AG08395 (cell line): ENCODE results near the gene EHD3.

Experiments used
- DNase-seq: peaks from one replicate; pipeline ENCODE4 v3.0.0; 2012; ENCODE audit warnings: mixed read lengths, low spot score

Gene EHD3

DNA sequence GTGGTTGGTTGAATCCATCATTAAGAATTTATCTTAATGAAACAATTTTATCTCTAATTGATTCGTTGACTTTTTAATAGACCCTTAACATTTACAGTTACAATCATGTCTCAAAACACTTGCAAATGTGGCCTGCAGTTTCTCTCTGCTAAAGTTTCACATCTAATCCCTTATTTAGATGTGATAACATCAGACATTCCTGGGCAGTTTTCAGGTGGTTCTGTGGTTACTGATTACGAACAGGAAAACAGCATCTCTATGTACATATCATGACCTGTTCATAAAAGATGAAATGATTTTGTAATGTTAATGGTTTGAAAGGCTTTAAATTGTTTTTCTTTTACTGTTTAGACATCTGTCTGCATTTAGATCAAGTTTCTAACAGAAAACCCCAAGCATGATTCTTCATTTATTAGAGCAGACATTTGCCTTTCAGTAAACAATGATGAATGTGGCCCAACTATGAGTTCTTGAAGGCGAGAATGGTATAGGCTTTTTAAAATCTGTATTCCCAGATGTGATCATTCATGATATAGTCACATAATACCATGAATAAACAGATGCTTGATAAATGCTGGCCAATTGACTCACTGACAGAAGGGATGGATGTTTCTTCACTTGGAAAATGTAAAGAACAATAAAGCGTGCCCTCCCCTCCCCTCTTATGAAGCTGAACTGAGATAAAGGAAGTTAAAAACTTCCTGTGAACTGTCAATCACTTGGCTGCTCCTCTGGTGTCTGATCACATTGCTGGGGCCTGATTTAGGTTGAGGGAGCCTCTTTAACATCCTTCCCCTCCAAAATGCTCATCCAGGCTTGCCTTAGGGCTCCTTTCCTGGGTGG lies 20.1 kb upstream of the EHD3 start:
- DNase-seq: no peak

DNA sequence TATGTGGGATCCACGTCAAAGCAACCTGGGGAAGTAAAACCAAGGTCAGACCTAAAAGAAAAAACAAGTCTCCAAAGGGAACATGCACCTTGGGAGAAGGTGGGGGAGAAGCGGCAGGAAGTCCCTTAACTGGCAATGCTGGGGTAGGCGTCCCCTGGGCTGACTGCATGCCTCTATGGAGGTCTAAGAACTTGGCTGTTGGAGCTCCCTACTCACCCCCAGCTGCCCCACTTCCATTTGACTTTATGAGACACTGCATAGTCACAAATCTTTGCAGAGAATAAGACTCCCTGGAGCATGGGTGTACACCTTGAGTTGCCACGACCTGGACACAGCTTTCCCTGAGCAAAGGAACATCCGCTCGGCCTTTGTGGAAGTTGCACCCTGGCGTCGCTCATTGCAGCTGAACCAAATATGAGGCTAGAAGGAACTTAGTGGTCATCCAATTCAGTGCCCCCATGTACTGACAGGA lies 19.5 kb upstream of the EHD3 start:
- DNase-seq: no peak

- DNase-seq: no peak
Observed at GRCh38 chr2:31216734-31217133, 17.2 kb upstream of the EHD3 start.

DNA sequence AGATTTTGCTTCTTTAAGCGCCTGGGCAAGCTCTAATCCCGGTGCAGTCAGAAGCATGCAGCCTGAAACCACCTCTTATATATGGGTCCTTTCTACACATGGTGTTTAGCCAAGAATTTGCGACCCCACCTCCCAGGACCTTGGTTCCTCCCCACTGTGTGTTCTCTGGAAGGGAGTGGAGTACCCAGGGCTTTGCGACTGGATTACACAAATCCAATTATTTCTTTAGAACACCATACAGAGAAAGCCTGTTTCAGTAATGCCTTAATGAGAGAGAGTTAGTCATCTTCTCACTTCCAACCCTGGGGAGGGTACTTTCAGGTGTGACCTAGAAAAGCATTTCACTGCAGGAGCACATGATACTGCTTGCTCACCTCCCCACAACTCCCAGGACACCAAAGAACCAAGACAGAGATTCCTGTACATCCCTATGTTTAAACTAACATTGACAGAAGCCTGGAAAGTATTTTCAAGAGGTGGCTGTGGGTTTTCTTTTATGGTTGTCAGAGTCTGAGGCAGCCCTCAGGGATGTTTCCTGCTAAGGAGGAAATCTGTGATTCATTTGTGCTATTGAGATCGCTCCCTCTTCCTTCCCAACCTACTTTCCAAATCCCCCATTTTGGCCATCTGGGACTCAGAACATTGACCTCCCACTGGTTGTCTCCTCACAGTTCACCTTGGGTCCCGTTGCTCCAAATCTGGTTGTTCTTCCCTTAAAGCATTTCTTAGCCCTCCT lies 16.3 kb upstream of the EHD3 start, which contains the start of gene CAPN14:
CAPN14 (minus strand) TSS at position 51 of the 736 bp plus-strand sequence. CDS start 12,068 bp downstream, outside the sequence.
- DNase-seq: no peak

DNA sequence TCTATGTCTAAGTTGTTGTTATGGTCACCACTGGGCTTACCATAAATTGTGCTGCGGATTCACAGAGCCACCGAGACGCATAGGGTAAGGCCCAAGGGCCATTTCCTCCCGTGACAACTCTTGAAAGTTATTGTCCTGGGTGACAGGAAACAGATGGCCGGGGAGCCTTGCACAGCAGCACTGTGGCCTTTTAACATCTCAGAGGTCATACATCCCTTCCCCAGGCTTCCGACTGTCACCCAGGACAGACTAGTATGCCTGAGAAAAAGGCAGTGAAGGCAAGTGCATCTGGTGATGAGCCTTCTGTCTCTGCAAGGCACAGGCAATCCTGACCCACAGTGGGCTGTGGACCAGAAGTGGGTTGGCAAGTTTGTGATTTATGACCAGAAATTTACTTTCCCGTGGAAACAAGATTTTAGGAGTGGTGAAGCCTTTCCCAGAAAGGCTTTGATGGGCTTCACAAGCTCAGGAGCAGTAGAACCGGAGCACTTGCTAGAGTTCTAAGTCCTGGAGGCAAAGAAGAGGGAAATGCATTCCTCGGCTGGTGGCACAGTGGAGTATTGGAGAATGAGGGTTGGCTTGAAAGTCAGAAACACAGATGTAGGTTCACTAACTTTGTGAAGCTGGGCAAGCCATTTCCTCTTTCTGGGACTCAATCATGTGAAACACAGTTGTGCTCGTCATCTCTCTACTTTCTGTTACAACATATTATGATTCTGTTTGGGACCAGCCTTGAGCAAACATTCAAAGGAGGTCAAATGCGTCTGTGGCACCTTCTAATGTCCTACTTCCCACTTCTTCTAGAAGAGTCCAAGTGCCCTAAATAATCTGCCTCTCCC lies 14.6 kb upstream of the EHD3 start:
- no peak for DNase-seq

DNA sequence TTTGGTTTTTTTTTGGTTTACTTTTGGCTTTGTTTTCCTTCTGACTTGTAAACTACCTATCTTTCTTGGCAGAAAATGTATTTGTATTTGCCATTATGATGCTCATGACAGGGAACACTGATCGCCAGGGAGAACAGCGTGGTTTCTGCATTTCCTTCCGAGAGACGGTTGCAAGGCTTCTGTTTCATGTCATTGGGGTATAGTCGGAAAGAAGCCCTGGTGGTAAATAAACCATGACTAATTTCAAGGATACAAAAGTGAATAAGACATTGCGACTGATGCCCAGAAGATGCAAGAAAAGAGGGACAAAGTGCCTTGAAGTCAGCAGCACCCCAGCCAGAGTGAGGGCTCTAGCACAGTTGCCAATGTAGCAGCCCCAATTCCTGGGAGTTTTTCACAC lies 12.4 kb upstream of the EHD3 start:
- no peak for DNase-seq

- no peak for DNase-seq
Observed at GRCh38 chr2:31222071-31222470, 11.9 kb upstream of the EHD3 start.

GRCh38 chr2:31223026-31223425 lies 10.9 kb upstream of the EHD3 start:
- no peak for DNase-seq

GRCh38 chr2:31223749-31224148 lies 10.2 kb upstream of the EHD3 start:
- DNase-seq: no peak

DNA sequence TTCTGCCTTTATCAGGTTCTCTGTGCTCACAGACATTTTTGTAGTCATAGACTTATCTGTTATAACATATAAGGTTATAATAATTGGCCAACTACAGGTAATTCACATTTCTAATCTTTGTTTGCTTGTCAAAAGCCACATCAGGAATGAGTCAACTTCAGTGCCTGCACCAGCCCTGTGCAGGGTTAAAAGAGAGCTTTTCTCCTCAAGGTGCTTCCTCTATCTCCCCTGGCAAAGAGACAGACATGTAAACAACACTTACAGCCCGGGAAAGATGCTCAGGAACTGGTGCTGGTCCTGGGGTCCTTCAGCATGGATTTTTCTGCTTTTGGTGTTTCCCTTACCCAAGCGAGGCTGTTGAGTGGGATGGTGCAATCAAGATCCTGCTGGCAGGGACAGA lies 7.7 kb upstream of the EHD3 start:
- DNase-seq: no peak

GRCh38 chr2:31227110-31227509 lies 6.8 kb upstream of the EHD3 start:
- no peak for DNase-seq

DNA sequence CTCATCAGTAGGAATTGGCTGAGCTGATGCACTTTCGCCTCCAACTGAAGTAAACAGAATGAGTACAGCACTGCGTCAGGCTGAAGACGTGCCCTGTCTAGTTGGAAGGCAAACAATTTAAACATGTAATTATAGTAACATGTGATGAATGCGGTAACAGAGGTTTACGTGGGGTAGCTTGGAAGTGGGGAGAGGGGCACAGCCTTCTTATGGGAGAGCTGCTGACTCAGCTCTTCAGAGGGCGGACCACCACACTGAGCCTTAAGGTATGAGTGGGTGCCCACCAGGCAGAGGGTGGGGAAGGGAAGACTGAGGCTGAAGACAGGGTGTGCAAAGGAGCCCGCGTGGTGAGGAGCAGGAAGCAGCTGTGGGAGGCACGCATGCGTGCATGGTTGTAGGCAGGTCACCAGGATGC lies 6.2 kb upstream of the EHD3 start:
- DNase-seq: no peak

- no peak for DNase-seq
Observed at GRCh38 chr2:31228717-31229116, 5.2 kb upstream of the EHD3 start.

DNA sequence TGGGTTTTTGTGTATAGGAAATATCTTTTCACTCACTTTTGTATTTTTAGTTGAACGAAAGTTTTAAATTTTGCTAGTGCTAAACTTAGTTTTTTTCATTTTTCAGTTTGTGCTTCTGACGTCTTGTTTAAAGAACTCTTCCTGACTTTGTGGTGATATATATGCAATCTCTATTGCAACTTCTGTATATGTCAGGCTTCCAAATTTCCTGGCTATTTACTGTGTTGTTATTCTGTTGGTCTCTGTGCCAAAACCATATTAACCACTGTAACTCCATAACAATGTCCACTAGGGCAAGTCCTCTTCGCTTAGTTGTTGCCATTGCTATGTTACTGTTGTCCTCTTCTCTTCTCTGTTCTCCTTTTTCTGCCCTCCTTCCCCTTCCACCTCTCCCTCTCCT lies 3.2 kb upstream of the EHD3 start:
- DNase-seq: no peak

GRCh38 chr2:31231571-31232302 lies 2.2 kb upstream of the EHD3 start:
- DNase-seq: no peak

GRCh38 chr2:31232586-31232985 lies 1.4 kb upstream of the EHD3 start:
- no peak for DNase-seq

- no peak for DNase-seq
Observed at GRCh38 chr2:31233231-31233630, 721 bp upstream of the EHD3 start.

DNA sequence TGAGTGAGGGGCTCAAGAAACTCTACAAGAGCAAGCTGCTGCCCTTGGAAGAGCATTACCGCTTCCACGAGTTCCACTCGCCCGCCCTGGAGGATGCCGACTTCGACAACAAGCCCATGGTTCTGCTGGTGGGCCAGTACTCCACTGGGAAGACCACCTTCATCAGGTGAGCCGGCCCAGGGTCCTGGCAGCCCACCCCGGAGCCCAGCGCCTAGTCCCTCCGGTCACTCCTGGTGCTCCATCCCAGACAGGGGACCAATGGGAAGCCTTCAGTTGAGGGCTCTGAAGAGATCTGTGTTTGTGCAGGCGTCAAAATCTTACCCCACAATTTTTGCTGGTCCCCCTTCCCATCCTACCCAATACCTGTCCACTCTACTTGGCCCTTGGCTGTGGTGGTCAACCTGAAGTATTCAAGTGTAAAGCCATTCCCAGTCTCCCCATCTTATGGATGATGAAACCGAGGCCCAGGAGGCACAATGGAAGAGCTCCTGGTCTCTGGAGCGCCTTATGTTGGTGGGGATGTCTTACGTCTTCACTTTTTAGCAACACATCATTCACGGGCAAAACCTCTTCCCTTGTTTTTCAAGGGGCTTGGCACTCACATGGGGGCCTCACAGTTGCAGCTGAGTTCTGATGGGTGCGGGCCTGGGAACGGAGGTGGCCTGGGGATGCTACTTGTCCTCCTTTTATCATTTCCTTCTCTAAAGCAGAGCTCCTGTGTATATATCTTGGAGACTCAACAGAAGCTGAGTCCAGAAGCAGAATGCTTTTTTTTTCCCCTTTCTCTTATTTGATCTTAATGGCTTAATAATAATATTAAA lies 941 bp downstream of the EHD3 start:
- no peak for DNase-seq

- peak; percentile 85 for DNase-seq
Observed at GRCh38 chr2:31235504-31235902, 1.6 kb downstream of the EHD3 start.

DNA sequence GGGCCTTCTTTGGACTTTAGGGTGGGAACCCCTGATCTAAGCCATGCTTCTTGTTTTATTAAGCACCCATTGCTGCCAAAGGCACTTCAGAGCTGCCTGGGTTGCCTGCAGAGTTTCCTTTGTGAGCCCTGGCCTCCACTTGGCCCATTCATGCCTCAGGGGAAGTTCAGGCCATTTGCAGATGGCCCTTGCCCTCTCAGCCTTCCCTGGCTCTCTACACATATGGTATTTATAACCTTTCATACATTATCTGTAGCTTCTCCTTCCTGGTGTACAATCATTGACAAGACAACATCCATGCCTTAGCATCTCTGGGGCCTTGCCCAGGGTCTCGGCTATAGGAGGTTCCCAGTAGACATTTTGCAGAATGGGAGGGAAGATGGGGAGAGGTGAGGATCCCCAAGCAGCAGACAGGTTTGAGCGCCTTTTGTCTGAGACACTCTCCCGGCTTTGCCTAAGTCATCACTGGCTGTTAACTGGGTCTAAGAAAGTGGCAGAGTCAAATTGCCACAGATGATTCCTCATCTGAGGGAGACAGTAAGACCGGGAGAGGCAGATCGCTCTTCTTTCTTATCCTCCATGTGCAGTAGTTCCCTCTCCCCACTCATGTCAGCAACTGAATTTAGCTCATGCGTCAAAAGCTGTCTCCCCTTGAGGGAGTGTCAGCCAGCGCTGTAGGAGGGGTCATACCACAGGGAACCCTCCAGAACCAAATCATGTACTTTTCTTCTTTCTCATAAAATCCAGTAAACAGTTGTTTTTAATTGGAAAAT lies 2.7 kb downstream of the EHD3 start:
- DNase-seq: no peak
